ENCODE data around the gene BAG2.

DNA sequence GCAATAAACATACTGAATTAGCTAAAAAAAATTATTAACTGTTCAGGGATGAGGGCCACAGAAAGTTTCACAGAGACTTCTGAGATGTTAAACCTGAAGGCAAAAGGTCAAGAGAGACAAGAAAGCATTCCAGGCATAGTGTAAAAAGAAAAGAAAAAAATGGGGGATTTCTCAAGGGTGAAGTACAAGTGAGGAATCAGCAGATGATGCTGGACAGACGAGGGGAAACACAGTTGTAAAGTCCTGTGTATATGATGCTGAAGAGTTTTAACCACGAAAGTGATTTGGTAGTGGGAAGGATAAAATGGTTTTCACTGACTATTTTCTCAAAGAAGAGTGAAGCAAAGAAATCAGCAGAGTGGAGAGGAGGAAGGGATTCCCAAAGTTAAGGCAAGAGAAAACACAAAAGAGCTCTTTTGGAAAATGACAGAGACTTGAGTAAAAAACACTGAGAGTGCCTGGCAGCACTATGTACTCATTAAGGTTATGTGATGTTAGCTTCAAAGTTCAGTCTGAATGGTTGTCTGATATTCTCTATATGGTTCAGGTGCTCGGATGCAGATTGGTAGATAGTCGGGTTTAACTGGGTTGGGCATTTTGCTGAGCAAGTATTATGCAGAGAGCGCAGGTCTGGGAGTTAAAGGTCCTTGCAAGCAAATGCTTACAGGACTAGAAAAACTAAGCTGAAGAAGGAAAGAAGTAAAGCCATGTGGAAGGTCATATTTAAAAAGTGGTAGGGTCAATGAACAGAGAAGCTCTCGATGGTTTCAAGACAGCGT, 33.6 kb downstream of the BAG2 start:
- TF ChIP-seq, protein P1, sequence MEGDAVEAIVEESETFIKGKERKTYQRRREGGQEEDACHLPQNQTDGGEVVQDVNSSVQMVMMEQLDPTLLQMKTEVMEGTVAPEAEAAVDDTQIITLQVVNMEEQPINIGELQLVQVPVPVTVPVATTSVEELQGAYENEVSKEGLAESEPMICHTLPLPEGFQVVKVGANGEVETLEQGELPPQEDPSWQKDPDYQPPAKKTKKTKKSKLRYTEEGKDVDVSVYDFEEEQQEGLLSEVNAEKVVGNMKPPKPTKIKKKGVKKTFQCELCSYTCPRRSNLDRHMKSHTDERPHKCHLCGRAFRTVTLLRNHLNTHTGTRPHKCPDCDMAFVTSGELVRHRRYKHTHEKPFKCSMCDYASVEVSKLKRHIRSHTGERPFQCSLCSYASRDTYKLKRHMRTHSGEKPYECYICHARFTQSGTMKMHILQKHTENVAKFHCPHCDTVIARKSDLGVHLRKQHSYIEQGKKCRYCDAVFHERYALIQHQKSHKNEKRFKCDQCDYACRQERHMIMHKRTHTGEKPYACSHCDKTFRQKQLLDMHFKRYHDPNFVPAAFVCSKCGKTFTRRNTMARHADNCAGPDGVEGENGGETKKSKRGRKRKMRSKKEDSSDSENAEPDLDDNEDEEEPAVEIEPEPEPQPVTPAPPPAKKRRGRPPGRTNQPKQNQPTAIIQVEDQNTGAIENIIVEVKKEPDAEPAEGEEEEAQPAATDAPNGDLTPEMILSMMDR (IDR thresholded peaks at IDR 0.05) = no peak
- no peak for TF ChIP-seq POLR2AphosphoS5 (IDR thresholded peaks at IDR 0.05)
- TF ChIP-seq POLR2A (IDR thresholded peaks at IDR 0.05) = no peak

All from suprapubic skin (tissue), 4 donors.